ENCODE data around the gene GSTO2.

The GSTO2 gene

DNA sequence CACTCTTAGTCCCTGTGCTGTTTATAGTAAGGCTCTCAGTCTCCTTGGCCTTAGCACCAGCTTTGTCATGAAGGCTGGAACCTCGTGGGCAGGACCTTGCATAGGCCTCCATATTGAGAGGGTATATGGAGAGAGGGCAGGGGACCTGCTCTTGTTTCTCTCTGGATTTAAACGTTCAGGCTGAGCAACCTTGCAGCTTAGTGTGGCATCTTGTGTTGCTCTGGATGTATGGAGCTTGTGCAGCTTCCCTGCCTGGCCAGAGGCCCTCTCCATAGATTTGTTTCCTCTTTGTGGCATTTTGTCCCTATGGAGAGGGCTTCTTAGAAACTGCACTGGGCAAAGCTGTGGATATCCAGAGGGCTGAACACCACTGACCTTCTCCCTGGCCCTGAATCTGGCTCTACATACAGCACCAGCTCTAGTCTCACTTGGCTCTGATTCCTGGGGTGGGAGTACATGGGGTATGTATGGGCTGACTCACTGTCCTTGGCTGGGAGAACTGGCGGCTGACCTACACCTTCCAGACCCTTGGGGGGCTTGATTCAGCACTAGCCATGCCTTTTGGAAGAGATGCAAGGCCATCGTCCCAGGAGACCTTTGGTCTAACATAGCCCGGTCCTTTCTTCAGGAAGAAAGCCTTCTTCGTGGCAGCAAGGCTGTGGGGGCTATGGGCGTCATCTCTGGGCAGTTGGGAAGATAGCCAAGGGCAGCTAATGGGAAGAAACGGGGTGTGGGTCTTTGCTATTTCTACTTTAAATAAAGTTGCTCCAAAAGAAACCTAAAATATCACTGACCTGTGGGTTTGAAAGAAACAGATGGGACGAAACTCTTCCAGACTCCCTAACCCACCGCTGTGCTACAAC, 38.8 kb downstream of the GSTO2 start:
- DNase-seq (ENCODE audit: low read depth, low spot score), result no peak

DNA sequence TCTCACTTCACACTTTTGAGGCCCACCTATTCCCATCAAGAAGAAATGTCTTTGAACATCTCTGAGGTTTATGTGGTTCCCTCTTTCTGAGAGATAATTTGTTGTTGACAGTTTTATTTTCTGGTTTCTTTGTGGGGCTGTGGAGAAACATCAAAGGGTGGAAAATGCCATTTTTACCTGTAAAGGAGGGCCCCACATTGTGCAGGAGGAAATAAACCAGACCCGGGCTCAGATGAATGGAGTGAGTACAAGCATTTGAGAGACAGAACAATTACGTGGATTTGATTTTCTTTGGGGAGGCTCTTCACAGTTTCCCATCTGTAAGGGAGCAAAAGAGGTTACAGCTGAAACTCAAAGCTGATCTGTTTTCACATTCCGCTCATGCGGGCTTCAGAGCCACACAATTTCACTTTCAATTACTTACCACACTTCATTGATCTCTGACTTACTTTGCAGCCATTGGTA, 39.5 kb downstream of the GSTO2 start:
- DNase-seq (ENCODE audit: low read depth, low spot score), result no peak

DNA sequence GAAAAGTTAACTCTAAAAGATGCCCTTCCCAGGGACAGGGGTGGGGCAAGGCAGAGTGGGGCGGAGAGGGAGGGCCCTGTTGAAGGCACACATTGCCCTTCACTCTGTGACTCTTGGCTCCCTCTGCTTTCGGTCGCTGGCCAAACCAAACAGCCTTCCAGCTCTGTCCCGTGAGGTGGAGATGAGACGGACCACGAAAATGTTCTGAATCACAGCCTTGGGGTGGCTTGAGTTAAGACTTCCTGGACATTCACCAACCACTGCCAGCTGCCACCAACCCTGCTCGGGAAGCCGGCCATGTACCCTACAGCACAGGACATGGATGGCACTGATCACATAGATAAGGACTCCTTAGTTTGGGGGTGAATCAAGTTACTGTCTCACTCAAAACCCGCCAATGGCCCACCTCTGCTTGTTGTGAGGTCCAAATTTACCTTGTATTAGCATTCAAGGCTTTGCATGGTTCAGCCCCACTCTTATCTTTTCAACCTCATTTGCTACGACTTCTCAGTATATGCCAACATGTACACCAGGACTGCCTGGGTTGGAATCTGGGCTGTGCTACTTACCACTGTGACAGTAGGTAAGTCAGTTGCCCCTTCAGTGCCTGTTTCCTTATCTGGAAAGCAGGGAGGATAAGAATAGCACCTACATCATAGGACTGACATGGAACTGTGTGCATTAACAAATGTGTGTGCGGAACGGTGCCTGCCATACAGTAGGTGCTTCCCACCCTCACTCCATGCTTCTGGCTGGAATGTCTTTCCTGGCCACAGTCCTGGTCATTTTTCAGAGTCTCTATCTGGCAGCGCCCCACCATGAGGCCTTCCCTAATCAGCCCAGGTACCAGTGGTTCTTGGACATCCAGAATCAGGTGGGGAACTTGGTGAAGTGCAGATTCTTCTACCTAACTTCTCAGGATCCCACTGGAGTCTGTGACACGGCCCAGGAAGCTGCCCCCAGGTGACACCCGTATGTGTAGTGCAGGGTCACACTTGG, 41.3 kb downstream of the GSTO2 start:
- DNase-seq (ENCODE audit: low read depth, low spot score), result no peak

DNA sequence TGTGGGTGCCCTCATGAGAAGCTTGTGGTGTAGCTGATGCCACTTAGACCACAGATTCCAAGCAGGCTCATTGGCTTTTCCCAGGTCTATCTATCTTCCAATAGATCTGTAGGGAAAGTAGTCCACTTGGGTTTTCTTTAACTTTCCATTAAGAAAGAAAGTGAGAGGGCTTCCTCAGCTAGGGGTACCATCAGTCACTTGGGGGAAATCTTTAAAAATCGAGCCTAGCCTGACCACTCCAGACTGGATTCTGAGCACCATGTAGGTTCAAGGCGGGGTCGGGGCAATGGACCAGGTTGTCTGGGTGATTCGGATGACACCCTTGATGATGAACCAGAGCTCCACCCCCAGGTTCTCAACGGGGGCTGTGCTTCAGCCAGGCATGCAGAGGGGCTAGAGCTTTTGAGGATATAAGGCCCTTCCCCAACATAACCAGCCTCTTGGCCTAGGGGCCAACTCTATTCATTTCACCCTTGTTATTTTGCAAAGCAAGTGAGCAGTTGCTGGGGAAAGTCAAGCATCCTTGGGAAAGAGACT, 42.3 kb downstream of the GSTO2 start:
- DNase-seq (ENCODE audit: low read depth, low spot score), result no peak

DNA sequence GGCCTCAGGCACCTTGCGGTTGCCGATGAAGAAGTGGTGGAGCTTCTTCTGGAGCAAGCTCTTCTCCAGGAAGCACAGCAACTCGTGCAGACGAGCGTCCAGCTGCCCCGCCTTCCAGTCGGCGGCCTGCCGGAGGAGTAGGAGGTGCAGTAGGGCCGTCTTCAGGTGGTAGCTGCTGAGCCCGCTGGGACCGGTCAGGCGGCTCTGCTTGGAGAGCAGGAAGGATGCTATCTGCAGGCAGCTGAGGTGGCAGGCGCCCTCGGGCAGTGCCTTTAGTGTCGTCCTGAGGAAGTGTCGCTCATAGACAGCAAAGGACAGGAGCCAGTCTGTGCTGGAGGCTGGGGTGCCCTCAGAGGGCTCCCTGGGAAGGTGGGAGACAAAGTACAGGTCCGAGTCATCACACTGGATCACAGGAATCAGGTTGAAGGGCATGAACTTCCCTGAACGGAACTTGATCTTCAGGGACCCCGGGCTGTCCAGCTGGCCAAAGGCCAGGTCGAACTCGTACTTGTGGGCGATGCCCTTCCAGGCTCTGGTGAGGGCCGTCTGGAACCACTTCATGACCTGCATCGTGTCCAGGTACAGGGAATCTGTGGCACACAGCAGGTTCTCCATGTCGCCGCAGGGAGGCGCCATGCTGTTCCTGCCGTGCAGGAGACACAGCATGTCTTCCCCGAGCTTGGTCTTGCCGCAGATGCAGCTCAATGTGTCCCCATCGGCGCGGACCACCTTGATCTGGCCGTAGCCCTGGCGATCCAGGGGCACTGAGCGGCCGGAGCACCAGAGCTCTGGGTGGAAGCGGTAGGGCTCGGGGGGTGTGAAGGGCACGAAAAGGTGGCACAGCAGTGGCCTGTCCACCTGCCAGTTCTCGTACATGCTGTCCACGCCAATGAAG, 45.9 kb downstream of the GSTO2 start:
- DNase-seq (ENCODE audit: low read depth, low spot score), result no peak

DNA sequence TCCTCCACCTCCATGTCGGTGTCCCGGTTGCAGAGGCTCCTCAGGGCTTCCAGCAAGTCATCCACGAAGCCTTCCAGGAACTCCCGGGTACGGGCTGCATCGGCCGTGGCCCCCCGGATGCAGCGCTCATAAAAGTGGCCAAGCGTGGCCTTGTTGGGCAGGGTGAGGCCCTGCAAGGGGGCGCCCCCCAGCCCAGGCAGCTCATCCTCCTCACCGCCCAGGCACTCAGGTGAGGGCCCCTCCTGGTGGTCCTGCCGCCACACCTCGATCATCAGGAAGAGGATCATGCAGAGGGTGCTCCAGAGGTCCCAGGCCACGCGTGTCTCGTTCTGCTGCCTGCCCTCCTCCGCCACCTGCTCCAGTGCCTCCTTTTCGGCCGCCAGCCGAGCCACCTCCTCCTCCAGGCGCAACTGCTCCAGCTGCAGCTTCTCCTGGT, 46.5 kb downstream of the GSTO2 start:
- DNase-seq (ENCODE audit: low read depth, low spot score), result no peak

DNA sequence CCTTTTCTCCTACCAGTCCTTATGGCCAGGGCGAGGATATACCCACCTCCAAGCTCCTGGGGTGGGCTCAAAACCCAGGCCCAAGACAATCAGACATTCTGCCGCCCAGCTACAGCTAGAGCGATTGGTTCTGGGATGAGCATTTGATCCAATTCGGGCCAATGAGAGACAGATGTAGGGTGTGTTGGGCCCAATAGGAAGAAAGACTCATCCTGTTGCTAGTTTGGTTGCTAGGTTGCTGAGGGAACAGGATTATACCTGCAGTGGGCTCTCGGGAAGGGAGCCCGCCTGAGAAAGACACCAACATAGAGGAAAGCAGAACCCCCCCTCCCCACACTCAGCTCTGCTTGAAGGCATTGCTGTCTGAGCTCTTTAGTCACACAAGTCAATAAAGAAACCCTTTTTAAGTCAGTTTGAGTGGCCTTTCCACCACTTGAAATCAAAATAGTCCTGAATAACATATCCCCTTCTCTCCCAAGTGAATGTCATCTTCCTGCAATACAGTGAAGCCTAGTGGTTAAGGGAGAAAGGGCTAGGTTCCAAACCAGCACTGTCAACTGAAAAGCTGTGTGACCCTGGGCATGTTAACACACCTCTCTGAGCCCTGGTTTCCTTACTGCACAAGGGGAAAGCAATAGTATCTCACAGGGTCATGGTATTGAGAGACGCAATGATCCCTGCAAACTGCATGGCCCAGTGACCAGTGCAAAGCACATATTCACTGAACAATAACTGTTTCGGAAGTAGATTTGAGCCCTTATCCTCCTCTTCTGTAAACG, 47.5 kb downstream of the GSTO2 start:
- DNase-seq (ENCODE audit: low read depth, low spot score), result no peak

DNA sequence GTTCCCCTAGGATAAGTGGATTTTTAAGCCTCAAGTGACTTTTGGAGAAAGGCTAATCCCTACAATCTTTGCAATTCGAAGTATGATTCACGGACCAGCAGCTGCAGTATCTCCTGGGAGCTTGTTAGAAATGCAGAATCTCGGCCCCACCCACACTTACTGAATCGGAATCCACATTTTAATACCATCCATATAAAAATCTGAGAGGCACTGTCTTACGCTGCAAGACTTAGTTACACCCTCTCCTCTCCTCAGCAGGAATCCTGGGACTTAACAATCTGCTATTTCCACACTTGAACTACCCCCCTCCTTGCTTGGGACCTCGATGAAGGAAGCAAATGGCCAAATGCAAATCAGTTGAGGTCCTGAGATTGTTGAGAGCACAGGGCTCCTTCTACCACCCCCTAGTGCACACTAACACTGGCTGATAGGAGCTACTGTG, 48.3 kb downstream of the GSTO2 start:
- no peak for DNase-seq (ENCODE audit: low read depth, low spot score)

DNA sequence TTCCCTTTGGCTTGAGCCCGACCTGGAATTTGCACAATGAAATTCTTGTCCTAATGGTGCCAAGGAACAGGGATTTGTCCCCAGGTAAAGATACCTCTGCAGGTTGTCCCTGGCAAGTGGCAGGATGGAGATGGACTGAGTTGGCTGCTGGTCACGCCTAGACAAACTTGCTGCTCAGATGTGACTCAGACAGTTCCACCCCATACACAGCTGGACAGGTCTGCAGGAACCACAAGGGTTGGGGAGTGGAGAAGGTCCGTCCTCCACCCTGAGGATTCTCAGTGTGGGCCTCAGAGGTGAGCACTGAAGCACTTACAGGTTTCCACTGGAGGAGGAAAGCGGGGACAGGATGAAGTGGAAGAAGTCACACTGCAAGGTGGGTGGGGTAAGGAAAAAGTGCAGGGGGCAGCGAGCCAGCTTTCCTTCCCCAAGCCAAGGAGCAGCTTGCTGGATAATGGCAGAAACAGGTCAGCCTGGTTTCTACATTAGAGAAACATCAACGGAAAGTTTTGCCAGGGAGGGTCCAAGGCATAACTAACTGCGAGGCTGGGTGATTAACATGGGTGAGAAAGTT, 48.8 kb downstream of the GSTO2 start:
- no peak for DNase-seq (ENCODE audit: low read depth, low spot score)

DNA sequence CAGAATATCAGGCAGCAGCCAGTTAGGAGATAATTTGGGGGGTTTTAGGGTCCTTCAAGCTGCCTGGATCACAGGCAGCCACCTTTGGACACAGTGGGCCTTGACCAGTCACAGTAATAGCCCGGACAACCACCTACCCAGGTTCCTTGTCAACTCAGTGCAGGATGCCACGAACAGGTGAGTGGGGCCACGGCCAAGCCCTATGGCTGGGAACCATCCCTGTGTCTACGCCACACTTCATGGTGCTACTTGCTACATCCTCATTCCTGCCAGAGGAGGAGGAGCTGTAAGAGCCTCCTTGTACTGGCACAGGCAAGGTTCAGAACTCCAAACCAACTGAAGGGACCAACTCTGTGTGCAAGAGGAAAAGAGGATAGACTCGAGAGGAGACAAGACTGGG, 49.3 kb downstream of the GSTO2 start:
- no peak for DNase-seq (ENCODE audit: low read depth, low spot score)

DNA sequence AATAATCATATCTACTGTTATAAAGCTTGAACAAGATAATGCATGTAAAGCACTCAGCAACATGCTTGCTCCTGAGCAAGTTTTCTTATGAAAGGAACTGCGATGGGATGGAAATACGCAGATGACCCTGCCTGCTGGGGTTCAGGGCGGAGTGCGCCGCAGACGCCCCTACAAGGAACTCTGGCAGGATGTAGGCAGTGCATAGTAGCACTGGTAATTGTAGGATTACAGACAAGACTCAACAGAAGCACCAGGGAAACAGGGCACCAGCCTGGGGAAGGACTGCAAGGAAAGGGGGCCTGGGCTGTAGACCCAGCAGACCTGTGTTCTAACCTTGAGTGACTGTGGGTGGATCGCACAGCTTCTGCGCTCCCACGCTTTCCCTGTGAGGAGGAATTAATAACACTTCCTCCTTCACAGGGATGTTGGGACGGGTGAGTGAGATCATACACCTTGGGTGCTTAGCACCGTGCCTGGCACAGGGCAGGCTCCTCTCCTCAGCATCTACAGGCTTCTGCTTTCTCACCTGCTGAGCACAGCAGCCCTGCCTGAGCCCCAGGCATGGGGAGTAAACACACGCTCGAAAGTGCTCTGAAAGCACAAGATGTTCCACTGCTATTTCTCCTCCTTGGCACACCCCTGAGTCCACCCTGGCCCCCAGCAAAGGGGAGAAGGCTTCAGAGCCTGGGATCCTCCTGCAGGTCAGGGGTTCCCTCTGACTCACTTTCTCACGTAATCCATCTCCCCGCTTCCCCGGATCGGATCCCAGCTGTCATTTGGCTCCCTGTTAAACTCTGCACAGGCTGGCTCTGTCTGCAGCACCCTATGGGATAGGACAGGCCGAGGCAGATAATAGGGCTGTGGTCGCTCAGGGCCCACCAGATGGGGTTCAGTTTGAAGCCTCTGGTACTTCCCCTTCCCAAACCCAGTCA, 50.1 kb downstream of the GSTO2 start:
- no peak for DNase-seq (ENCODE audit: low read depth, low spot score)

DNA sequence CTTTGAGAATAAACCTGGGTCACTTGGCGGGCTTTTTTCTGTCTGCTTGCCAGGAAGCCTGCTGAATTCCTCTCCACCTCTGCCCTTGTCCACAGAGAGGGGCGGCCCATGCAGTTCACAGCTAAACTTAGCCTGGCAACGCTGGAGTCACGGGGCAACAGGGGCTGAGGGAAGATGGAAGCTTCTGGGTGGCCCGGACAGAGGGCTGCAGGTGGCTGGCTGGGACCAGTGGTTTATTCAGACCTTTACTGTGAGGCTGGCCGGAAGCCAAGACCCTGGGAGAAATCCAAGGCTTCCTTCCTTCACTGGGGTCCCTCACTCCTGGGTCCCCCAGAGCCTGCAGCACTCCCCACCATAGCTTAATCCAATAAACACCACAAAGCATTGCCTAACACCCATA, 52.2 kb downstream of the GSTO2 start:
- DNase-seq (ENCODE audit: low read depth, low spot score), result no peak

DNA sequence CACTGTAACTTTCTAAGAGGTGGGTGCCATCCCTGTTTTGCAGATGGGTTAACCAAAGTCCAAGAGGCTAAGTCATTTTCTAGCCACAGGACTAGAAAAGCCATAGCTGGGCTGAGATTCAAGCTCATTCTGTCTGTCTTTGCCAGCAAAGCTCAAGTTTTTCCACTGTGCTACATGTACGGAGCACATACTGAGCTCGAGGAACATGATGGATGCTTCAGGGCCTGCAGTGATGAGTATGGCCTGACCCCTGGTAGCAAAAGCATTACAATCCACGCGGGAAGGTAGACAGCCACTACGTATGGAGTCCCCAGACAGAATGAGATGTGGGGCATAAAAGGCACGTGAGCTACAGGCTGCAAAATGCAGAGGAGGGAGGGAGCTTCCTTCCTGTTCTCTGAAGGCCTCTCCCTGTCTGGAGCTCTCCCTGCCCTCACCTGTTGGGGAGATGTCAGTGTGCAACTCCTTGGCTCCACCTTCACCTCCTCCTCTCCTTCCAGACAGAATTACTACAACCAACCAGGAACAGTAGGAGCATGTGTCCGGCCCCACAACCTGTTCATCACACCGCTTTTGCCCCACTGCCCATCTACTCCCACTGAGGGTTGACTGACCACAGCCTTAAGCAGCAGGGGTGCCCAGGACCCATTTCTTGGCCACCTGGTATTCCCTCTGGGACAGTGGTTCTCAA, 52.9 kb downstream of the GSTO2 start:
- no peak for DNase-seq (ENCODE audit: low read depth, low spot score)

DNA sequence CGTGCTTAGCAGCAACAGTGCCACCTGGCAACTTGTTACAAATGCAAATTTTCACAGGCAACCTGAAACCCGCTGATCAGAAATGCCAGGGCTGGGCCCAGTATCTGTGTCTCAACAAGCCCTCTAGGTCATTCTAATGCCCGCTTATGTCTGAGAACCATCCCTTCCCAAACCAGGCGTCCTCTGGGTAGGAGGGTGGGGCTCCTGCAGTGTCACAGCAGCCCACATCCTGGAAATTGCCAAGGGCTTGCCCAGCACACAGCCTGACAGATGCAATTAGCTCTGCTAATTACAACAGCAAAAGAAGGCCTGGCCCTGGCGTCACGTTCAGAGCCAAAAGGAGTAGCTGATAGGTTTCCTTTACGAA, 53.4 kb downstream of the GSTO2 start:
- no peak for DNase-seq (ENCODE audit: low read depth, low spot score)

DNA sequence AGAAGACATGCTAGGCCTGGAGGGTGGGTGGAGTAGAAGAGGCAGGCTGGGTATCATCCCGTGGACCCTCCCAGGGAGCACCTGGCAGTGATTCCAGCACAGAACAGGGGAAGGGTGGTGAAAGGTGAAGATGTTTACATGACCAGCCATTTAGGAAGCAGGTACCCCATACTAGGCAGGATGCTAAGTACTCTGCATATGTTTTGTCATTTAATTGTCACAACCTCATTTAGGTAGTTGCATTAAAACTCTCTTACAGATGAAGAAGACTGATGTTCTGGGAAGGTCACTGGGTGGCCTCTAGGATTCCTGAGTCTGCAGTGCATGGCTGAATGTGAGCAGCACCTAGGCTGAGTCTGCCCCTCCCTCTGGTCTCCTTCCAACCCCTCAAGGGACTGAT, 54.1 kb downstream of the GSTO2 start:
- DNase-seq (ENCODE audit: low read depth, low spot score), result no peak

DNA sequence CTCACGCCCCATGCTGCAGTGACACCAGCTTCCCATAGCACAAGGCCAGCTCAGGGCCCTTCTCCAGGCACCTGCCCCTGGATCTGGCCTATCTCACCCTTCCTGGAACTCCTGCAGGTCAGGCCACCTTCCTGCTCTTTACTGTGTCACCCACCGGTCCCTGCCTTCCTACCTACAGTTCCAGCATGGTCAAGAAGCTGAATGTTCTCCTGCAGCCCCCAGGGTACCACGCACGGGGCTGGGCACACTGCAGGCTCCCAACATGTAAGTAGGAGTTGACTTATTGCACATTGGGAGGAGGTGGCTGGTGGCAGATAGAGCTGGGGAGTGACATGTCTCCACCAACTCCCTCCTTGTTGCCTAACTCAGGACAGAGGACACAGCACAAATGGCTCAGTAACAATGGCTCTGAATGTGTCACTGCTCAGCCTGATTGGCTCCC, 54.8 kb downstream of the GSTO2 start:
- no peak for DNase-seq (ENCODE audit: low read depth, low spot score)

DNA sequence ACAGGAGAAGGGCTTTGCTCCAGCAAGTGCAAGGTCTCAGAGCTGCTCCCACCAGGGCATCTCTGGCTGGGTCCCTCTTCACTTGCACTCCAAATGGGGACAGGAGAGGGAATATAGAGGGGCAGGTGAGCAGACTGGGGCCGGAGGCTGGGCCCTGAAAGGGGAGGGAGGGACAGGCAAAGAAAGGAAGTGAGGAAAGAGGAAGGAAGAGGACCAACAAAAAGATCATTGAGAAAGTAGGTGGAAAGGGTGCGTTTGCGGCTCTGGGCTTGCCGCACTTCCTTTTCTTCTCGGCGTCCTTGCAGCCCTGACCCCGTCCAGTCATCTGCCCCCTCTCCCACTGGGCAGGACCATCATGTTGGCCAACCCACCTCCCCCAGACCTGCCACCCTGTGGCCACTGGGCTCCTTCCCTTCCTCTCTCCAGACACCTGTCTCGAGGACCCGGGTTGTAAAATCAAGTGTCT, 55.3 kb downstream of the GSTO2 start:
- no peak for DNase-seq (ENCODE audit: low read depth, low spot score)

DNA sequence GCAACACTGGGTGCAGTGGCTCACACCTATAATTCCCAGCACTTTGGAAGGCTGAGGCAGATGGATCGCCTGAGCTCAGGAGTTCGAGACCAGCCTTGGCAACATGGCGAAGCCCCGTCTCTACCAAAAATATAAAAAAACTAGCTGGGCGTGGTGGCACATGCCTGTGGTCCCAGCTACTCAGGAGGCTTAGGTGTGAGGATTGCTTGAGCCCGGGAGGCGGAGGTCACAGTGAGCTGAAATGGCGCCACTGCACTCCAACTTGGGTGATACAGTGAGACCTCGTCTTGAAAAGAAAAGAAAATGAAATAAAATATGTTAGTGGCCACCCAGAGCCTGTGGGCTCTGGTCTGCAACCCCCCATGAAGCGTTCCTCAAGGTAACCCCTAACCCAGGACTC, 55.9 kb downstream of the GSTO2 start:
- no peak for DNase-seq (ENCODE audit: low read depth, low spot score)

All from activated CD4-positive, CD25-positive, alpha-beta regulatory T cell treated with anti-CD3 and anti-CD28 coated beads, Interleukin-2, amount 50 U/mL, for 16 hours (primary cell).